PC-3 (cell line): ENCODE results near the gene IST1. TPM values are rescaled to one million over a fixed set of nuclear protein-coding genes. Genes with fewer than 3 reads are reported as not detected.

Source experiments
- ATAC-seq: fragments of 200-7000 bp; cut with Tn5 transposase; 2 replicates; pipeline ENCODE4 v1.9.1; 2020; ENCODE audit warnings: mild to moderate bottlenecking, moderate library complexity
- BruUV-seq: library from RNA; stranded (reverse); fragments of 400-500 nt; replicated peaks from 2 replicates; lab custom pipeline; 2021; lab: Mats Ljungman, UMichigan
- CTCF ChIA-PET: fragments of 300-600 bp; sonication (Branson Sonifier 250); formaldehyde crosslinking; loops from one replicate; lab custom pipeline; 2022; ENCODE audit warnings: antibody characterized with exemption; lab: Charles Lee
- POLR2A ChIA-PET: fragments of 300-600 bp; sonication (Branson Sonifier 250); formaldehyde crosslinking; loops from one replicate; lab custom pipeline; 2022; ENCODE audit warnings: antibody characterized with exemption; ENCODE audit not compliant: unreplicated experiment; lab: Charles Lee
- DNase-seq: peaks from one replicate; pipeline ENCODE4 v3.0.0-alpha.2; 2015
- H2AFZ ChIP-seq: fragments of 300-600 bp; sonication (generic); 2 replicates; pipeline ENCODE4 v1.6.0; 2016; ENCODE audit warnings: antibody characterized with exemption, low read length
- H3F3A ChIP-seq: fragments of 300-600 bp; sonication (generic); one replicate; pipeline ENCODE4 v1.6.0; 2017; ENCODE audit warnings: antibody characterized with exemption, low read length, control low read depth, mild to moderate bottlenecking; ENCODE audit not compliant: unreplicated experiment
- H3K27ac ChIP-seq: fragments of 300-600 bp; sonication (generic); 2 replicates; pipeline ENCODE4 v1.5.1; 2016; ENCODE audit warnings: mild to moderate bottlenecking, low read length
- H3K27me3 ChIP-seq: fragments of 300-600 bp; sonication (generic); 2 replicates; pipeline ENCODE4 v1.6.1; 2016; ENCODE audit warnings: low read length, mixed read lengths
- H3K36me3 ChIP-seq: fragments of 300-600 bp; sonication (generic); 2 replicates; pipeline ENCODE4 v1.6.1; 2016; ENCODE audit warnings: low read depth, mixed run types, low read length, mixed read lengths
- H3K4me1 ChIP-seq: fragments of 300-600 bp; sonication (generic); 2 replicates; pipeline ENCODE4 v1.5.1; 2016; ENCODE audit warnings: low read length; ENCODE audit not compliant: insufficient read depth
- H3K4me2 ChIP-seq: fragments of 300-600 bp; sonication (generic); 2 replicates; pipeline ENCODE4 v1.6.0; 2016; ENCODE audit warnings: low read length
- H3K4me3 ChIP-seq: fragments of 300-600 bp; sonication (generic); 2 replicates; pipeline ENCODE4 v1.5.1; 2016; ENCODE audit warnings: mild to moderate bottlenecking, low read length, mixed read lengths
- H3K79me2 ChIP-seq: fragments of 300-600 bp; sonication (generic); 2 replicates; pipeline ENCODE4 v1.6.1; 2017; ENCODE audit warnings: low read length, mixed read lengths
- H3K9ac ChIP-seq: fragments of 300-600 bp; sonication (generic); 2 replicates; pipeline ENCODE4 v1.6.0; 2016; ENCODE audit warnings: mild to moderate bottlenecking, low read length
- H3K9me2 ChIP-seq: fragments of 300-600 bp; sonication (generic); replicated peaks from 2 replicates; pipeline ENCODE4 v1.6.1; 2016; ENCODE audit warnings: mixed run types, low read length, mixed read lengths
- H3K9me3 ChIP-seq: fragments of 300-600 bp; sonication (generic); 2 replicates; pipeline ENCODE4 v1.6.1; 2016; ENCODE audit warnings: low read length, mixed read lengths
- H4K20me1 ChIP-seq: fragments of 300-600 bp; sonication (generic); 2 replicates; pipeline ENCODE4 v1.6.1; 2016; ENCODE audit warnings: low read length, mixed read lengths
- CTCF ChIP-seq: fragments of 300-600 bp; sonication (generic); conservative IDR thresholded peaks from 2 replicates; pipeline ENCODE4 v1.5.1; 2017; ENCODE audit warnings: antibody characterized with exemption, low read depth, mild to moderate bottlenecking, low read length
- EZH2 ChIP-seq: fragments of 300-600 bp; sonication (generic); IDR thresholded peaks from one replicate; pipeline ENCODE4 v1.6.1; 2017; ENCODE audit warnings: antibody characterized with exemption, mild to moderate bottlenecking, low read length; ENCODE audit not compliant: unreplicated experiment
- EZH2phosphoT487 ChIP-seq: fragments of 300-600 bp; sonication (generic); IDR thresholded peaks from 2 replicates; pipeline ENCODE4 v1.6.1; 2018; ENCODE audit warnings: mild to moderate bottlenecking, antibody characterized with exemption, low read length, borderline replicate concordance
- intact Hi-C: fragments of 100-400 bp; cut with micrococcal nuclease; formaldehyde crosslinking; loops from 2 replicates; pipeline ENCODE4 v1.9.0; 2023
- total RNA-seq: library from RNA; depleted of rRNA; stranded (reverse); fragments of >200 nt; gene quantifications from 2 replicates; pipeline ENCODE4 v1.2.3, GENCODE V29; 2014

The IST1 gene
- total RNA-seq, 1 experiment from 2014 or later: 86.4 TPM

DNA sequence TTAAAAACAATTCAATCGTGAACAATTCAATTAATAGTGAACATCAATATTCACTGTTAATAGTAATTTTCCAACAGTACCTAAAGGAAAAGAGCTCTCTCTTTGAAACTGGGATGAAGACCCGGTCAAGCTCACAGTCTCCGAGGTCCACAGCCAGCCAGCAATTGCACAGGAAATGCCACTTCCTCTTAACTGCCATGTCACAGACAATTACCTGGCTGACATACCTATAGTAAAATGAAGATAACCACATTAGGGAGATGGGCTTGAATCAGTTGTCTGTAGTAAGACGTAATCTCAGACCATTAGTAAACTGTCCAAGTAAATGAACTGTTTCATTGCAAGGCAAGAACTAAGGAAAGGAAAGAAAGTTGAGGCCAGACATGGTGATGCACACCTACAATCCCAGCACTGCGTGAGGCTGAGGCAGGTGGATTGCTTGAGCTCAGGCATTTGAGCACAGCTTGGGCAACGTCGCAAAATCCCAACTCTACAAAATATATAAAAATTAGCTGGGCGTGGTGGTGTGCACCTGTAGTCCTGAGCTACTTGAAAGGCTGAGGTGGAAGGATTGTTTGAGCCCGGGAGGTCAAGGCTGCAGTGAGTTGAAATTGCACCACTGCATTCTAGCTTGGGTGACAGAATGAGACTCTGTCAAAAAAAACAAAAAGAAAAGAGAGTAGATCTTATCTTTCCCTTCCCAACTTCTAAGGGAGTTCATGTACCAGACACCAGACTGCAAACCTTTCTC is 68.0 kb downstream of the IST1 start:
- intact Hi-C loops: loop anchor here (5.0 kb wide), 1 partner anchor 81 kb away; the partner anchor contains the start of gene ZNF821
- no peaks in the 10 kb centered on the region for H3K9me3 ChIP-seq
- no peaks in the 10 kb centered on the region for H3K27me3 ChIP-seq
- no peak for ATAC-seq
- H3K4me3 ChIP-seq: no peak overlapping the region
- no peaks in the 10 kb centered on the region for H3K36me3 ChIP-seq
- TF ChIP-seq CTCF: no peak
- TF ChIP-seq EZH2: no peak
- TF ChIP-seq EZH2phosphoT487: no peak
- H3F3A ChIP-seq: no peaks in the 10 kb centered on the region
- H3K27ac ChIP-seq: no peak overlapping the region
- no peaks in the 10 kb centered on the region for H3K79me2 ChIP-seq
- no peaks in the 10 kb centered on the region for H4K20me1 ChIP-seq
- ChIA-PET CTCF (no interaction called here), POLR2A (interaction anchor here (0.8 kb wide), 1 partner anchor 190 kb away, joined by 4 read pairs; no protein-coding TSS in a partner anchor)
- no peaks in the 10 kb centered on the region for H3K4me1 ChIP-seq
- BruUV-seq: no TSS peak
- DNase-seq: no peak
- H3K9ac ChIP-seq: no peak overlapping the region
- H3K9me2 ChIP-seq: no peaks in the 10 kb centered on the region
- no peak overlapping the region for H2AFZ ChIP-seq
- H3K4me2 ChIP-seq: no peak overlapping the region

GRCh38 chr16:71965223-71965622 is 69.9 kb downstream of the IST1 start:
- no peak for DNase-seq
- Histone ChIP-seq H3K9me3 (no peaks in the 10 kb centered on the region), H4K20me1 (no peaks in the 10 kb centered on the region), H3K27me3 (no peaks in the 10 kb centered on the region), H2AFZ (no peak overlapping the region), H3K4me1 (no peaks in the 10 kb centered on the region), H3K79me2 (no peaks in the 10 kb centered on the region), H3K4me3 (no peak overlapping the region), H3K9ac (no peak overlapping the region), H3K27ac (no peak overlapping the region), H3F3A (no peaks in the 10 kb centered on the region), H3K4me2 (no peak overlapping the region), H3K36me3 (no peaks in the 10 kb centered on the region), H3K9me2 (no peaks in the 10 kb centered on the region)
- TF ChIP-seq EZH2: no peak
- no peak for TF ChIP-seq EZH2phosphoT487
- intact Hi-C loops: no loop called here
- ChIA-PET POLR2A (no interaction called here), CTCF (no interaction called here)
- no TSS peak for BruUV-seq
- ATAC-seq: no peak

DNA sequence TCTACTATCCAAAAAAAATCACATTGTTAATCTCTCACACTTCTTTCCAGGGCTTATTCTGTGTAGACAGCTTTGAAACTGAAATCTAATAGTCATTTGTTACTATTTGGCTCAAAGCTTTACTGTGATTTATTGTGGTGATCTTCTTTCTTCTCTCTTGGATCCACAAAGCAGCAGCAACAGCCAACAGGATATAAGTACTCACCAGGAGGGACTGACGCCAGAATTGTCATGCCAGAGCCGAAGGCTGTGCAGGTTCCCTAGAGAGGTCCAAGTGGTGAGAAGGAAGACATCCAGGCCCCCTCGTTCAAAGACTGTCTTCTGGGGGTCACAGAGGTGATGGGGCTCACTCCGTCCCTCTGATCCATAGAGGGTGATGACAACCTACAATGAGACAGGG is 71.6 kb downstream of the IST1 start:
- Histone ChIP-seq H3K4me1 (no peaks in the 10 kb centered on the region), H3K9me2 (no peaks in the 10 kb centered on the region), H3K27me3 (no peaks in the 10 kb centered on the region), H3K9me3 (no peaks in the 10 kb centered on the region), H2AFZ (no peak overlapping the region), H3K4me2 (no peak overlapping the region), H3K9ac (no peak overlapping the region), H3K79me2 (no peaks in the 10 kb centered on the region), H4K20me1 (no peaks in the 10 kb centered on the region), H3F3A (no peaks in the 10 kb centered on the region), H3K4me3 (no peak overlapping the region), H3K27ac (no peak overlapping the region), H3K36me3 (no peaks in the 10 kb centered on the region)
- DNase-seq: no peak
- no TSS peak for BruUV-seq
- POLR2A ChIA-PET: no interaction called here
- intact Hi-C loops: no loop called here
- CTCF ChIA-PET: no interaction called here
- TF ChIP-seq EZH2phosphoT487 (no peak), EZH2 (no peak), CTCF (no peak)
- no peak for ATAC-seq
